Lower leg skin (tissue), 4 donors: ENCODE results near the gene YY1. TPM values are rescaled to one million over a fixed set of nuclear protein-coding genes. Genes with fewer than 3 reads are reported as not detected.
"Not testable (repeated sequence)": the region's sequence is repeated elsewhere in the genome, so short reads cannot be mapped to it uniquely, and the experiment has no call there.

Experiments
- DNase-seq, 2 donors: peaks; one replicate each; pipeline ENCODE4 v3.0.0-alpha.2; 2019; ENCODE audit warnings: low spot score in 2 of 2
- H3K4me3 ChIP-seq: fragments of 200-600 bp; sonication (generic); 2 replicates; pipeline ENCODE4 v1.5.1; 2017; ENCODE audit warnings: mild to moderate bottlenecking, low read depth; ENCODE audit not compliant: poor library complexity, severe bottlenecking
- CTCF ChIP-seq, 3 donors: fragments of 450-650 bp; IDR thresholded peaks; one replicate each; pipeline ENCODE4 v1.5.1; 2016; ENCODE audit warnings: antibody characterized with exemption in 3 of 3, mild to moderate bottlenecking in 3 of 3, moderate library complexity in 2 of 3
- POLR2A ChIP-seq, 2 donors: fragments of 450-650 bp; IDR thresholded peaks; one replicate each; pipeline ENCODE4 v1.6.1; 2016 to 2017; ENCODE audit warnings: antibody characterized with exemption in 2 of 2, mild to moderate bottlenecking in 1 of 2, moderate library complexity in 1 of 2
- WGBS, 2 donors: methylation state at CpG; one replicate each; pipeline ENCODE4 v1.1.5; 2018; 5-methylcytosine and 5-hydroxymethylcytosine counted together
- intact Hi-C: fragments of 100-400 bp; cut with DNase I; formaldehyde crosslinking; loops from one replicate; pipeline ENCODE4 v1.15.0; 2023; ENCODE audit warnings: low total_unique reads
- total RNA-seq, 4 donors: library from RNA; depleted of rRNA; stranded (reverse); fragments of >200 nt; gene quantifications; one replicate each; pipeline ENCODE4 v1.1.0, GENCODE V29; 2016

The YY1 gene
- total RNA-seq, 4 donors from 2014 or later: 46.7 to 61.5 (median 52.4) TPM

DNA sequence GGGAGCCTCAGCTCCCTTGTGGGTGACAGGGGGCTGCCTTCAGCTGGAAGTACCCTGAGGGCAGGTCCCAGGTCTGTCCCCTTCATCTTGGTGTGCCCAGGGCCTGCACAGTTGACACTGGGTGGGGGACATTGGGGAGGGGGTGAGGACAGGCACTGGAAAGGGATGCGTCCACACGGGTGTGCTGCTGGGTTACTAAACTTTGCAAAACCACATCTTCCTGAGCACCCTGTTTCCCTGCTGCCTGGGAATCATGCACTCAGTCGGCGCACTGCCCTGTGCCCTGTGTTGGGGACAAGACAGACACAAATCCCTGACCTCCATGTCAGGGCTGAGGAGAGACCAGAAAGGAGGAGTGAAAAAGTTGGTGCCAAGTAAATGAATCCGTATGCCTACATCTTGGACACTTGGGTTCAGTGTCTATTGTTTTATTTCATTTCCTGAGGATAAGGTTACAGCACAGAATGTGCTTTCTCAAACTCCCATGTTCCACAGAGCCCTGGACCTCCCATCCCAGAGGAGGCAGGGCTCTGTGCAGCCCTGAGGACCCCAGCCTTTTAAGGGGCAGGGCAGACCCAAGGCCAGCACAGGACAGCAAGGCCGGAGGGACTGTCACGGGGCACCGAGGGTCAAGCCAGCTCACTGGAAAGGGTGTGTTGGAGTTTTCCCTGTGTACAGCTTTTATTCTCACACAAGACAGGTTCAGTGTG, 70.2 kb downstream of the YY1 start:
- TF ChIP-seq POLR2A (IDR thresholded peaks at IDR 0.05): no peak
- TF ChIP-seq CTCF (IDR thresholded peaks at IDR 0.05): no peak
- WGBS, 2 donors: 60 to 80% methylated on average over 8 of the region's 8 CpGs
- no peak for DNase-seq
- H3K4me3 ChIP-seq: no peak overlapping the region
- intact Hi-C loops: no loop called here

GRCh38 chr14:100312110-100312876, 73.3 kb downstream of the YY1 start:
- H3K4me3 ChIP-seq, DNase-seq, intact Hi-C loops: not testable (repeated sequence)
- 47 to 50% methylated on average over 18 of the region's 18 CpGs for WGBS, 2 donors

DNA sequence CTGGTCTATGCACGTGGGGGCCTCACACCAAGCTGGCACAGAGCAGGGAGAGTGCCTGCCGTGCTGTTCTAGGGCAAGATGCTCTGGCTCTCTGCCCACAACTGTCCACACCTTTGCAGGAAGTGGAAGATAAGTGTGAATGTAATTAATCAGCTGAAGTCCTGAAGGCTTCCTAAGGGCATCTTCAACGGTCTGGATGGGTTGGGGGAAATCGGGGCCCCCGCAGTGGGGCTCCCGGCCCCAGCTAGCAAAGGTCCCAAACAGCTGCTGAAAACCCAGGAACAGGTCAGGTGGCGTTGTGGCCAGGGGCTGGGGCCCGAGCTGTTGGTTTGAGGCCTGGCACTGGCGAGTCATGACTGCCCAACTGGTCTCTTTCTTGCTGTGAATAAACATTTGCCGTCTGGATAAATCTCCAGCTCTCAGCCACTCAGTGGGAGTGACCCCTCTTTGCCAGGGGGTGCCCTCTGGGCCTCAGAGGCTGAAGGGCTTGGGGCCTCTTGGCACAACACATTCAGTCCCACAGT, 74.0 kb downstream of the YY1 start:
- 56 to 60% methylated on average over 8 to 10 of the region's 10 CpGs for WGBS, 2 donors
- no peak overlapping the region for H3K4me3 ChIP-seq
- TF ChIP-seq CTCF (IDR thresholded peaks at IDR 0.05) (no peak), POLR2A (IDR thresholded peaks at IDR 0.05) (no peak)
- intact Hi-C loops: no loop called here
- DNase-seq: no peak

DNA sequence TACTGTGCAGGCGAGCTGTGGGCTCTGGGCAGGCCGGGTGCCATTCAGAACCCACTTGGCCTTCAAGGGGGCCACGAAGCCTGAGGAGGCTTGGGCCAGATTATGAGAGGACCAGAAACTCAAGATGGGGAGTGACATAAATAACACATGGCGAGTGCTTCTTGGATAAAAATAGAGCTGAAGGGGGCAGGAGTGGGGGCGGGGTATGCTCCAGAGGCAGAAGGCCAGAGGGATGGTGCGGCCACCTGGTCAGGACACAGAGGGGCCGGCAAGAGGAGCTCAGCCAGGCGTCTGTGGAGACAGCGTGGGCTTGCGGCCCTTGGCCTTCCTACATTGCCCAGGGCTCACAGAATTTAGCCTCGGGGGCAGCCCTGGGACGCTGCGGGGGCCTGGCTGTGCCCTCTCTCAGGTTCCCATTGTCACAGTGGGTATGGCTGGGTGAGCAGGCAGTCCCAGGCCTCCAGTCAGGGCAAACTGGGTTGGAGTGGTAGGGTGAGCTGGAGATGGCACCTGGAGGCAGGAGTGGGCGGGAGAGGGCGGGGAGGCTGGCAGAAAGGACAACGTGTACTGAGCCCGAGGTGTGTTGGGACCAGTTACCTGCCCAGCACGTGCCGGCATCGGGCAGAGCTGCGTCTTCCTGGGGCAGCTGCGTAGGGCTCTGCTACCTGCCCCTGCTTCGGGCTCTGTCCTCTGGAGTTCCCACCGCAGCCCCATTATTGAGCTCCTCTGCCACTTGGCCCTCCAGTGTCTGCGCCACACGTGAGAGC, 74.7 kb downstream of the YY1 start:
- intact Hi-C loops: no loop called here
- peak in 1 of 2 donors; percentile 62 for DNase-seq
- no peak for TF ChIP-seq POLR2A (IDR thresholded peaks at IDR 0.05)
- no peak for TF ChIP-seq CTCF (IDR thresholded peaks at IDR 0.05)
- 58 to 77% methylated on average over 25 to 26 of the region's 26 CpGs for WGBS, 2 donors
- H3K4me3 ChIP-seq: no peak overlapping the region

- intact Hi-C loops: no loop called here
Measured at GRCh38 chr14:100314724-100315123, 75.8 kb downstream of the YY1 start.

More at GRCh38 chr14:100314724-100315123, 75.8 kb downstream of the YY1 start:
- no peak overlapping the region for H3K4me3 ChIP-seq
- DNase-seq: no peak
- TF ChIP-seq POLR2A (IDR thresholded peaks at IDR 0.05): no peak
- TF ChIP-seq CTCF (IDR thresholded peaks at IDR 0.05): no peak
- 46 to 50% methylated on average over 6 of the region's 6 CpGs for WGBS, 2 donors
